SKM-1 treated with dmso at 0.1 percent for 144 hours (cell line): ENCODE measurements around the gene NR3C2.

Experiments
- DNase-seq: peaks from one replicate; lab custom pipeline; 2025; ENCODE audit not compliant: unreplicated experiment; lab: John Stamatoyannopoulos, UW

The NR3C2 gene

GRCh38 chr4:148268835-148269234, 173.4 kb downstream of the NR3C2 start:
- no peak for DNase-seq

- no peak for DNase-seq
Measured at GRCh38 chr4:148266921-148267320, 175.3 kb downstream of the NR3C2 start.

GRCh38 chr4:148266240-148266639, 176.0 kb downstream of the NR3C2 start:
- DNase-seq, result no peak

- DNase-seq, result no peak
Measured at GRCh38 chr4:148265627-148266026, 176.6 kb downstream of the NR3C2 start.

DNA sequence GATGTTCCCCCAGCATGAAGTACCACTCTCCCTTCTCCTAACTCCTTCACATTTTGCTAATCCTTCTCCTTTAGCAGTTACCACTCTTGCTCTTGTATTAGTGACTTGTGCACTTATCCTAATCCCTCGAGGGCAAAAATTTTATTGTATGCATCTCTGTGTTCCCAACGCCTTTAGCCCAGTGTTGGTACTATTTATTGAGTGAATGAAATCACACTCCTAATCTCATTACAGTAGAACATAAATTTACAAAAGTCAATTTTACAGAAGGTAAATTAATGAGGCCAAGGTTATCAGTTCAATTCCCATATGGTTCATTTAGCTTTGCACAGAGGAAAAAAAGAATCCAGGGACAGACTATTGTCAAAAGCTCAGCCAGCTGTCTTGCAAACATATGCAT, 178.4 kb downstream of the NR3C2 start:
- DNase-seq, result no peak

DNA sequence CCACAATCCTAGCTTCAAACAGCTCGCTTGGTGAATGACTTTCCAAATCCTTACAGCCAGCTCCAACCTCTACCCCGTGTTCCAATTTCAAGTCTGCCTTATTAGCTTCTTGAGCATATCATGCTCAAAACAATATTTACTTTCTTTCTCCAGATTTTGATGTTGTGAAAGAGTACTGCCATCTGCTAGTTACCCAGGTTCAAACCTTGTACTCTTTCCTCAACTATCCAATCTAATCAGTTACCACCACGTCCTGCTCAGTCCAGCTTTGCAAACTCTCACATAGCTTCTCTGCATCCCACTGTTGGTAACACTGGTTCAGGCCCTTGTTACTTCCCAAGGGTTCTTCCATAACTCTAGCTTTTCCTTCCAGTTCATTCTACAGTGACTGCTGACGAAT, 179.1 kb downstream of the NR3C2 start:
- no peak for DNase-seq

DNA sequence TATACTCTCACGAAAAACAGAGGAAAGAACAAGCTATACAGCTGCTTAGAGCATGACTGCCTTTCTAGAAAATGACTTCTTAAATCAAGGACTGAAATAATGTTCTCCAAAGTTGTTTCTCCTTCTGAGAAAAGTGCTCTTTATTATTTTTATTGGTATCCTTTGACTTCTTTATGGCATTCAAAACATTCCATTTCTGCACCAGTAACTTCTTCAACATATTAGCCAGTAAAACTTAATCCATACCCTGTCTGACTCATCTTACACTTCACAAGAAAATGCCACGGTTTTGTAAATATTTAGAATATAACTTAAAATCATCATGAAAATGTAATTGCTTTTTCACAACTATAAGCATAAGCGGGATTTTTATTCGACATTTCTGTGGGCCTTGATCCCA, 180.4 kb downstream of the NR3C2 start:
- no peak for DNase-seq

- no peak for DNase-seq
Measured at GRCh38 chr4:148259841-148260240, 182.4 kb downstream of the NR3C2 start.

DNA sequence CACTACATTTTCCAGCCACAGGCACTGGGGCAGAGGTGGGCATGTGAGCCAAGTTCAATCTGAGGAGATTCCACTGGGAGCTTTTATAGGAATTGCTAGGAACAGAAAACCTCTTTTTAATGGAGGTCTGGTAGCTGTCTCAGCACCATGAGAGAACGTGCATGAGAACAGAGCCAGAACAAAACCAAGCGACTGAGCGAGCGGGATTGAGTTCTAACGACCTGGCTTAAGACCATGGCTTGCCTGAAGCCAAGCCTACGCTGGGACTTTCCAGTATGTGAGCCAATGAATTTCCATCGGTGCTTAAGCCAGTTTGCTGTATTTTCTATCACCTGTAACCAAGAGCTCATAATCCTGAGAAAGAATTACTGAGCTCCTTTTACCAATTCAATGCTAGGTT, 183.7 kb downstream of the NR3C2 start:
- no peak for DNase-seq

- no peak for DNase-seq
Measured at GRCh38 chr4:148255344-148255720, 186.9 kb downstream of the NR3C2 start.

- no peak for DNase-seq
Measured at GRCh38 chr4:148254621-148255343, 187.4 kb downstream of the NR3C2 start.

DNA sequence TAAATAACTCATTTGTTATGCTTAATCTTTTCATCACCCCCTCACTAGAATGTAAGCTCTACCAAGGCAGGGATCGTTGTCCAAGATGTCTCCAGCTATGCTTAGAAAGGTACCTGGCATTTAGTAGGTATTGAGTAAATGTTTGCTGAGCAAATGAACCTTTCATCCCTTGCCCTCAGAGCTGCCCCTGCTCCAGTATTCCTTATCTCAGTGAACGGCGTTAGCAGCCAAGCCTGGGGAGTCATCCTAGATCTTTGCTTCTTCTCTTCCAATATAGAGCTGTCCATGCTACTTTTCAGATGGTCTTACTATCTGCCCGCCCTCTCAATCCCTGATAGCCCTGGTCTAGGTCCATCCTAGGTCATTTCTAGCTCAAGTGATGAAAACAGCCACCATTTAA, 188.4 kb downstream of the NR3C2 start:
- DNase-seq, result no peak

GRCh38 chr4:148248824-148249223, 193.4 kb downstream of the NR3C2 start:
- no peak for DNase-seq

GRCh38 chr4:148245015-148245414, 197.2 kb downstream of the NR3C2 start:
- no peak for DNase-seq

DNA sequence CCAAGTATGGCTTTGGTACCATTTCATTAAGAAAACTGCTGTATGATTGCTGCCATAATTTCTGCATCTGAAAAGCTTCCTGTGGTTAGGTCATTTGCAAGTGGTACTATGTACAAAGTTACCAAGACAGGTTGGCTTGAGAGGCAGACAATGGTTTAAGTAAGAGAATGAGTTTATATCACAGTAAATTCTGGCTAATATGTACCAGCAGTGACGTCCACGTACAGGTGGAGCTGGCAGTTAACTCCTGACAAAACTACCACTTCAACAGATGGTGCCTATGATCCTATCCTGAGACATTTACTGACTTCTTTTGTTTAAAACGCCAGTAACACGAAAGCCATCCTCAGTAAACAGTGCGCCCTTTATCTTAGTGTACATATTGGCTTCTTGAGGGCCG, 198.4 kb downstream of the NR3C2 start:
- no peak for DNase-seq

- DNase-seq, result no peak
Measured at GRCh38 chr4:148240241-148240640, 202.0 kb downstream of the NR3C2 start.

DNA sequence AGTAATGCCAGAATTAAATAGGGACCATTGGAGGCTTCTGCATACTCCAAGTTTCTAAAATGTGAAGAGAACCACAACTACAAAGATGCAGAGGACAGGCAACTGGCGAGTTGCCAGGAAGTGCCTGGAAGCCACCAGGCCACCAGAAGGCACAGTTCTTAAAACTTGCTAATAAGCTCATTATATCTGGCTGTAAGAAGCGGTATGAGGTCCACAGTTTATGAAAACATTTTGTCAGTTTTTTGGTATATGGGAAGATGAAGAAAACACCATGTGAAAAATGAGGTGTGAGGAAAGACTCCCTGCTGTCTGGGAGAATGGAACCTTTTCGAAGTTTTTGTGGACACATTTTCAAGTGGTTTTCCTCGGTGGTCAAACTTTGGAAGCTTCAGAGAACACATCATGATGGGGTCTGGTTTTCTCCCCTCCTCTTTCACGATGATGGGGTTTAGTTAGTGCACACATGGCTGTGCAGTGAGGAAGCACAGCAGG, 202.7 kb downstream of the NR3C2 start:
- no peak for DNase-seq

GRCh38 chr4:148238811-148239493, 203.3 kb downstream of the NR3C2 start:
- no peak for DNase-seq

GRCh38 chr4:148238086-148238485, 204.1 kb downstream of the NR3C2 start:
- DNase-seq, result no peak

DNA sequence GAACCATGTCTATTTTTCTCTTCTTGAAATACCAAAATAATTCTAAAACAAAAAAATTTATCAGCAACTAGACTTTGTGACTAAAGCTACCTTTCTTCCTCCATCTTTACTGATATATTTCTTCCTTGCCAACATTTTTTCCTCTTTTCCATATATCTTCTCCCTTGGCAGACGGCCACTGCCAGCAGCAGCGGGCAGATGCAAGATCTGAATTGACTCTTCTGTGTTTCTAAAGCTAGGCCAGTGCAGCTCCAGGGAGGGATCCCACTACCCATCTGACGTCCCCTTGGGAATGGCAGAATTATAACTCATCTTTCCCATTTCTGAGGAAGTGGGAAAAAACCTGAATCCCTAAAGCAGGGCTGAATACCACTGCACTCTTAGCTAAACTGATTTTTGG, 206.4 kb downstream of the NR3C2 start:
- no peak for DNase-seq

DNA sequence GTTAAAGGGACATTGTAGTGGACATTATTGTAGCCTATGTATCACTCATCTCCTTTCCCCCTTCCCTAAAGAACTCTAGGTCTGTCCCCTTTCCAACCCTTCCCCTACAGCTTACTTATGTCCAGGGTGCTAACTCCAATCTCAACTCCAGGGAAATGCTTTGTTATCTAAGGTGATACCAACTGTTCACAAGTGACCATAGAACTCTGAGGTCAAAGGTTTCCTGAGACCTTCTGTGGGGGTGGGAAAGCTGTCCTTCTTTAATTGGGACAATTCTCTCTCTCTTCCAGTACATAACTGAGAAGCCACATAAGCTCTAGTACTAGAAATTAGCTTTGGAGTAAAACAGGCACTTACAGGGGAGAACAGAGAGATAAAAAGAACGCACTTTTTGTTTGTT, 212.4 kb downstream of the NR3C2 start:
- no peak for DNase-seq

GRCh38 chr4:148229028-148229427, 213.2 kb downstream of the NR3C2 start:
- DNase-seq, result no peak

DNA sequence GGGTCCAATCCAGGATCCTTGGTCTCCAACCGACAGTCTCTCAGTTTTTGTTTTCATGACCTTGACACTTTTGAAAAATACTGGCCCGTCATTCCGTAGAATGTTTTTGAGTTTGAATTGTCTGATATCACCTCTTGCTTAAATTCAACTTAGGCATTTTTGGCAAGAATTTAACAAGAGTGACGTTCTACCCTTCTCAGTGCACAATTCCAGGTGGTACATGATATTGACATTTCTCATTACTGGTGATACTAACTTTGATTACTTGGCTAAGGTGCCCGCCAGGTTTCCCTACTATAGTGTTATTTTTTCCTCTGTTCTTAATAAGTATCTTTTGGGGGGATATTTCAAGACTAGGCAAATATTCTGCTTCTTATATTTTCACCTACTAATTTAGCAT, 215.1 kb downstream of the NR3C2 start:
- DNase-seq, result no peak
